Testis (tissue), 3 donors: ENCODE measurements around the gene FAM20C. TPM values are rescaled to one million over a fixed set of nuclear protein-coding genes. Genes with fewer than 3 reads are reported as not detected.

Source experiments
- DNase-seq: peaks from one replicate; pipeline ENCODE4 v3.0.0-alpha.2; 2019
- H3K27ac ChIP-seq, 2 donors: fragments of 200-600 bp; sonication (generic); one replicate each; pipeline ENCODE4 v1.5.1; 2019
- H3K27me3 ChIP-seq: fragments of 200-600 bp; sonication (generic); one replicate; pipeline ENCODE4 v1.5.1; 2019
- H3K36me3 ChIP-seq: fragments of 200-600 bp; sonication (generic); one replicate; pipeline ENCODE4 v1.5.1; 2017; ENCODE audit warnings: low read depth; ENCODE audit errors: missing control alignments
- H3K4me1 ChIP-seq: fragments of 200-600 bp; sonication (generic); one replicate; pipeline ENCODE4 v1.5.1; 2019
- H3K4me3 ChIP-seq, 2 donors: fragments of 200-600 bp; sonication (generic); one replicate each; pipeline ENCODE4 v1.5.1; 2017 to 2019
- H3K9me3 ChIP-seq: fragments of 200-600 bp; sonication (generic); one replicate; pipeline ENCODE4 v1.5.1; 2017
- CTCF ChIP-seq, 3 experiments: fragments of 450-650 bp in 2 of 3; fragments of 200-600 bp in 1 of 3; sonication (generic) in 1 of 3; IDR thresholded peaks; one replicate each; pipeline ENCODE4 v1.5.1; 2016 to 2019; ENCODE audit warnings: antibody characterized with exemption in 3 of 3, mild to moderate bottlenecking in 2 of 3, moderate library complexity in 1 of 3
- POLR2A ChIP-seq: fragments of 450-650 bp; IDR thresholded peaks from one replicate; pipeline ENCODE4 v1.6.1; 2017; ENCODE audit warnings: antibody characterized with exemption, mild to moderate bottlenecking, moderate library complexity
- WGBS, 2 donors: methylation state at CpG; one replicate each; pipeline ENCODE4 v1.1.5; 2018; 5-methylcytosine and 5-hydroxymethylcytosine counted together
- intact Hi-C: fragments of 100-400 bp; cut with DNase I; formaldehyde crosslinking; loops from one replicate; pipeline ENCODE4 v1.15.1; 2023; ENCODE audit warnings: low total_unique reads
- polyA plus RNA-seq: library from polyadenylated mRNA; stranded (reverse); fragments of 350-450 nt; fragmentation: Illumina TruSeq; extraction: RNeasy Lipid Tissue Mini Kit (QIAGEN cat#74804); gene quantifications from one replicate; pipeline ENCODE4 v1.2.3, GENCODE V29; 2014; ENCODE audit warnings: low read depth, low replicate concordance; ENCODE audit not compliant: insufficient read depth
- total RNA-seq, 2 donors: library from RNA; depleted of rRNA; stranded (reverse); fragments of >200 nt; gene quantifications; one replicate each; pipeline ENCODE4 v1.2.3, GENCODE V29; 2016

The FAM20C gene
- total and polyA plus RNA-seq, 3 donors from 2014 or later = 14.0 to 36.7 (median 34.0) TPM

- H3K4me1 ChIP-seq = peaks cover 13% of the 10 kb centered on the region
- intact Hi-C loops = no loop called here
- WGBS, 2 donors = 90 to 93% methylated on average over 20 of the region's 20 CpGs
Observed at GRCh38 chr7:154096-154799, 38.1 kb upstream of the FAM20C start.

GRCh38 chr7:155469-155900, 36.9 kb upstream of the FAM20C start:
- H3K27ac ChIP-seq = no peak overlapping the region
- no peaks in the 10 kb centered on the region for H3K27me3 ChIP-seq
- H3K36me3 ChIP-seq = no peaks in the 10 kb centered on the region
- peaks cover 4% of the 10 kb centered on the region for H3K4me1 ChIP-seq
- intact Hi-C loops = no loop called here
- H3K4me3 ChIP-seq = no peak overlapping the region
- no peak for DNase-seq
- TF ChIP-seq CTCF (IDR thresholded peaks at IDR 0.05) (no peak), POLR2A (no peak)
- 71 to 76% methylated on average over 3 of the region's 3 CpGs for WGBS, 2 donors
- H3K9me3 ChIP-seq = no peaks in the 10 kb centered on the region

More at GRCh38 chr7:154096-154799, 38.1 kb upstream of the FAM20C start:
- no peak overlapping the region for H3K27ac ChIP-seq
- no peaks in the 10 kb centered on the region for H3K36me3 ChIP-seq
- DNase-seq = no peak
- TF ChIP-seq POLR2A (no peak), CTCF (IDR thresholded peaks at IDR 0.05) (no peak)
- H3K4me3 ChIP-seq = no peak overlapping the region
- no peaks in the 10 kb centered on the region for H3K9me3 ChIP-seq
- no peaks in the 10 kb centered on the region for H3K27me3 ChIP-seq

GRCh38 chr7:156111-157007, 36.0 kb upstream of the FAM20C start:
- no peaks in the 10 kb centered on the region for H3K9me3 ChIP-seq
- TF ChIP-seq POLR2A (no peak), CTCF (IDR thresholded peaks at IDR 0.05) (no peak)
- DNase-seq = no peak
- no peaks in the 10 kb centered on the region for H3K27me3 ChIP-seq
- H3K4me3 ChIP-seq = no peak overlapping the region
- no peak overlapping the region for H3K27ac ChIP-seq
- 82 to 85% methylated on average over 14 to 31 of the region's 31 CpGs for WGBS, 2 donors
- H3K4me1 ChIP-seq = no peaks in the 10 kb centered on the region
- no peaks in the 10 kb centered on the region for H3K36me3 ChIP-seq
- intact Hi-C loops = no loop called here

GRCh38 chr7:157008-157310, 35.4 kb upstream of the FAM20C start:
- H3K9me3 ChIP-seq = no peaks in the 10 kb centered on the region
- H3K36me3 ChIP-seq = no peaks in the 10 kb centered on the region
- intact Hi-C loops = no loop called here
- no peak overlapping the region for H3K4me3 ChIP-seq
- TF ChIP-seq POLR2A (no peak), CTCF (IDR thresholded peaks at IDR 0.05) (no peak)
- H3K27ac ChIP-seq = no peak overlapping the region
- 93 to 94% methylated on average over 9 of the region's 9 CpGs for WGBS, 2 donors
- no peak for DNase-seq
- no peaks in the 10 kb centered on the region for H3K4me1 ChIP-seq
- no peaks in the 10 kb centered on the region for H3K27me3 ChIP-seq
